DMS53 (cell line): Measurements from ENCODE around the gene GRM8.
A peak's percentile ranks its signal among the peaks of the same experiment; 100 is the strongest.
"Not testable (repeated sequence)": the region's sequence is repeated elsewhere in the genome, so short reads cannot be mapped to it uniquely, and the experiment has no call there.

Source experiments
- DNase-seq: peaks from one replicate; lab custom pipeline; 2025; lab: John Stamatoyannopoulos, UW

The GRM8 gene

GRCh38 chr7:126908564-126908963 is 344.2 kb downstream of the GRM8 start:
- DNase-seq: not testable (repeated sequence)

- not testable (repeated sequence) for DNase-seq
Measured at GRCh38 chr7:126907657-126908056, 345.1 kb downstream of the GRM8 start.

- DNase-seq: not testable (repeated sequence)
Measured at GRCh38 chr7:126905255-126905654, 347.5 kb downstream of the GRM8 start.

- not testable (repeated sequence) for DNase-seq
Measured at GRCh38 chr7:126901041-126901765, 351.5 kb downstream of the GRM8 start.

- DNase-seq: peak; percentile 69
Measured at GRCh38 chr7:126887980-126888379, 364.8 kb downstream of the GRM8 start.

GRCh38 chr7:126887560-126887959 is 365.2 kb downstream of the GRM8 start:
- peak; percentile 70 for DNase-seq

- not testable (repeated sequence) for DNase-seq
Measured at GRCh38 chr7:126882730-126883129, 370.0 kb downstream of the GRM8 start.

GRCh38 chr7:126881908-126882307 is 370.8 kb downstream of the GRM8 start:
- DNase-seq: peak; percentile 41

GRCh38 chr7:126881315-126881714 is 371.4 kb downstream of the GRM8 start:
- peak; percentile 6 for DNase-seq

- not testable (repeated sequence) for DNase-seq
Measured at GRCh38 chr7:126876536-126876935, 376.2 kb downstream of the GRM8 start.

GRCh38 chr7:126856691-126857291 is 395.9 kb downstream of the GRM8 start:
- peak; percentile 65 for DNase-seq

GRCh38 chr7:126845331-126845730 is 407.4 kb downstream of the GRM8 start:
- DNase-seq: no peak

- no peak for DNase-seq
Measured at GRCh38 chr7:126843883-126844282, 408.9 kb downstream of the GRM8 start.

GRCh38 chr7:126843336-126843735 is 409.4 kb downstream of the GRM8 start:
- peak; percentile 69 for DNase-seq

- DNase-seq: no peak
Measured at GRCh38 chr7:126842451-126842850, 410.3 kb downstream of the GRM8 start.

- DNase-seq: no peak
Measured at GRCh38 chr7:126840869-126841268, 411.9 kb downstream of the GRM8 start.

GRCh38 chr7:126839624-126840023 is 413.1 kb downstream of the GRM8 start:
- no peak for DNase-seq

GRCh38 chr7:126838194-126838593 is 414.5 kb downstream of the GRM8 start:
- no peak for DNase-seq

GRCh38 chr7:126831241-126831640 is 421.5 kb downstream of the GRM8 start:
- DNase-seq: peak; percentile 79

GRCh38 chr7:126820925-126821324 is 431.8 kb downstream of the GRM8 start:
- DNase-seq: no peak

- DNase-seq: no peak
Measured at GRCh38 chr7:126819197-126819484, 433.6 kb downstream of the GRM8 start.

- no peak for DNase-seq
Measured at GRCh38 chr7:126818393-126819196, 434.1 kb downstream of the GRM8 start.

GRCh38 chr7:126809188-126809587 is 443.6 kb downstream of the GRM8 start:
- DNase-seq: no peak
